ENCODE data around the gene REXO4. TPM values are rescaled to one million over a fixed set of nuclear protein-coding genes. Genes with fewer than 3 reads are reported as not detected.

The REXO4 gene
- total and polyA plus RNA-seq, 2 of the 13 experiments (the other 11 are each of a cell fraction or from before 2014, with no cell fraction given), result 18.5 to 30.4 TPM

GRCh38 chr9:133375116-133375723, 42.6 kb downstream of the REXO4 start (continued):
- TF ChIP-seq ZNF512B (CRISPR knock-in tag; IDR thresholded peaks at IDR 0.05; ENCODE audit: borderline replicate concordance), result no peak
- no peak for TF ChIP-seq ZNF547 (CRISPR knock-in tag; IDR thresholded peaks at IDR 0.05)
- TF ChIP-seq CERS6 (CRISPR knock-in tag; IDR thresholded peaks at IDR 0.05), result no peak
- no peak for TF ChIP-seq ZFYVE20 (CRISPR knock-in tag; IDR thresholded peaks at IDR 0.05; ENCODE audit: borderline replicate concordance, low read depth)
- 0 out of 2 replicates have a peak, but pooled peaks have one; percentile 32 for TF ChIP-seq FOXJ3 (CRISPR knock-in tag; IDR thresholded peaks at IDR 0.05; ENCODE audit: borderline replicate concordance)
- TF ChIP-seq MEIS1 (CRISPR knock-in tag; IDR thresholded peaks at IDR 0.05; ENCODE audit: borderline replicate concordance), result no peak; the same call in 1 of the 2 replicates
- TF ChIP-seq HOXA3 (CRISPR knock-in tag; IDR thresholded peaks at IDR 0.05), result peak; percentile 50; the same call in 1 of the 2 replicates
- TF ChIP-seq ZNF891 (CRISPR knock-in tag; IDR thresholded peaks at IDR 0.05), result no peak
- TF ChIP-seq TBL1XR1 (IDR thresholded peaks at IDR 0.05; ENCODE audit: borderline replicate concordance, low read length, partially characterized antibody), result no peak
- TF ChIP-seq SCMH1 (CRISPR knock-in tag; IDR thresholded peaks at IDR 0.05; ENCODE audit: borderline replicate concordance), result no peak
- peak; percentile 92 for TF ChIP-seq HNF4A (CRISPR knock-in tag; IDR thresholded peaks at IDR 0.05)
- no peak; the same call in 1 of the 2 replicates for TF ChIP-seq GFI1 (CRISPR knock-in tag; IDR thresholded peaks at IDR 0.05; ENCODE audit: borderline replicate concordance)
- no peak for TF ChIP-seq ZFY (CRISPR knock-in tag; IDR thresholded peaks at IDR 0.05)
- TF ChIP-seq ZNF138 (CRISPR knock-in tag; IDR thresholded peaks at IDR 0.05; ENCODE audit: low read depth), result peak; percentile 86; the same call in 1 of the 2 replicates
- no peak for TF ChIP-seq ZNF710 (CRISPR knock-in tag; IDR thresholded peaks at IDR 0.05; ENCODE audit: borderline replicate concordance)
- no peak; the same call in 1 of the 2 replicates for TF ChIP-seq RBFOX2 (IDR thresholded peaks at IDR 0.05; ENCODE audit: low read depth, low read length)
- TF ChIP-seq, protein P1, sequence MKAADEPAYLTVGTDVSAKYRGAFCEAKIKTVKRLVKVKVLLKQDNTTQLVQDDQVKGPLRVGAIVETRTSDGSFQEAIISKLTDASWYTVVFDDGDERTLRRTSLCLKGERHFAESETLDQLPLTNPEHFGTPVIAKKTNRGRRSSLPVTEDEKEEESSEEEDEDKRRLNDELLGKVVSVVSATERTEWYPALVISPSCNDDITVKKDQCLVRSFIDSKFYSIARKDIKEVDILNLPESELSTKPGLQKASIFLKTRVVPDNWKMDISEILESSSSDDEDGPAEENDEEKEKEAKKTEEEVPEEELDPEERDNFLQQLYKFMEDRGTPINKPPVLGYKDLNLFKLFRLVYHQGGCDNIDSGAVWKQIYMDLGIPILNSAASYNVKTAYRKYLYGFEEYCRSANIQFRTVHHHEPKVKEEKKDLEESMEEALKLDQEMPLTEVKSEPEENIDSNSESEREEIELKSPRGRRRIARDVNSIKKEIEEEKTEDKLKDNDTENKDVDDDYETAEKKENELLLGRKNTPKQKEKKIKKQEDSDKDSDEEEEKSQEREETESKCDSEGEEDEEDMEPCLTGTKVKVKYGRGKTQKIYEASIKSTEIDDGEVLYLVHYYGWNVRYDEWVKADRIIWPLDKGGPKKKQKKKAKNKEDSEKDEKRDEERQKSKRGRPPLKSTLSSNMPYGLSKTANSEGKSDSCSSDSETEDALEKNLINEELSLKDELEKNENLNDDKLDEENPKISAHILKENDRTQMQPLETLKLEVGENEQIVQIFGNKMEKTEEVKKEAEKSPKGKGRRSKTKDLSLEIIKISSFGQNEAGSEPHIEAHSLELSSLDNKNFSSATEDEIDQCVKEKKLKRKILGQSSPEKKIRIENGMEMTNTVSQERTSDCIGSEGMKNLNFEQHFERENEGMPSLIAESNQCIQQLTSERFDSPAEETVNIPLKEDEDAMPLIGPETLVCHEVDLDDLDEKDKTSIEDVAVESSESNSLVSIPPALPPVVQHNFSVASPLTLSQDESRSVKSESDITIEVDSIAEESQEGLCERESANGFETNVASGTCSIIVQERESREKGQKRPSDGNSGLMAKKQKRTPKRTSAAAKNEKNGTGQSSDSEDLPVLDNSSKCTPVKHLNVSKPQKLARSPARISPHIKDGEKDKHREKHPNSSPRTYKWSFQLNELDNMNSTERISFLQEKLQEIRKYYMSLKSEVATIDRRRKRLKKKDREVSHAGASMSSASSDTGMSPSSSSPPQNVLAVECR (CRISPR knock-in tag; IDR thresholded peaks at IDR 0.05; ENCODE audit: borderline replicate concordance), result peak; percentile 53; the same call in 1 of the 2 replicates
- no peak for TF ChIP-seq ZNF776 (CRISPR knock-in tag; IDR thresholded peaks at IDR 0.05)
- TF ChIP-seq ZNF34 (CRISPR knock-in tag; IDR thresholded peaks at IDR 0.05; ENCODE audit: borderline replicate concordance), result no peak
